Breast epithelium (tissue), 3 donors: ENCODE data around the gene IL12RB1.

Experiments
- CTCF ChIP-seq, 3 donors: fragments of 450-650 bp; IDR thresholded peaks; one replicate each; pipeline ENCODE4 v1.5.1; 2016 to 2017; ENCODE audit warnings: antibody characterized with exemption in 3 of 3, mild to moderate bottlenecking in 3 of 3, moderate library complexity in 3 of 3
- POLR2AphosphoS5 ChIP-seq, 3 donors: sonication (generic); formaldehyde crosslinking; IDR thresholded peaks; one replicate each; pipeline ENCODE4 v1.6.1; 2017; ENCODE audit warnings: antibody characterized with exemption in 3 of 3

- TF ChIP-seq POLR2AphosphoS5 (IDR thresholded peaks at IDR 0.05) = no peak
- no peak for TF ChIP-seq CTCF (IDR thresholded peaks at IDR 0.05)
These were observed 12.5 kb downstream of the IL12RB1 start for GRCh38 chr19:18074192-18074591.
